ENCODE results near the gene CCT3. TPM values are rescaled to one million over a fixed set of nuclear protein-coding genes. Genes with fewer than 3 reads are reported as not detected.

The CCT3 gene
- 100 to 1,000 TPM in 4 of 6 donors, 10 to 100 TPM in 2; 53.5 to 171 (median 112) TPM for total RNA-seq

DNA sequence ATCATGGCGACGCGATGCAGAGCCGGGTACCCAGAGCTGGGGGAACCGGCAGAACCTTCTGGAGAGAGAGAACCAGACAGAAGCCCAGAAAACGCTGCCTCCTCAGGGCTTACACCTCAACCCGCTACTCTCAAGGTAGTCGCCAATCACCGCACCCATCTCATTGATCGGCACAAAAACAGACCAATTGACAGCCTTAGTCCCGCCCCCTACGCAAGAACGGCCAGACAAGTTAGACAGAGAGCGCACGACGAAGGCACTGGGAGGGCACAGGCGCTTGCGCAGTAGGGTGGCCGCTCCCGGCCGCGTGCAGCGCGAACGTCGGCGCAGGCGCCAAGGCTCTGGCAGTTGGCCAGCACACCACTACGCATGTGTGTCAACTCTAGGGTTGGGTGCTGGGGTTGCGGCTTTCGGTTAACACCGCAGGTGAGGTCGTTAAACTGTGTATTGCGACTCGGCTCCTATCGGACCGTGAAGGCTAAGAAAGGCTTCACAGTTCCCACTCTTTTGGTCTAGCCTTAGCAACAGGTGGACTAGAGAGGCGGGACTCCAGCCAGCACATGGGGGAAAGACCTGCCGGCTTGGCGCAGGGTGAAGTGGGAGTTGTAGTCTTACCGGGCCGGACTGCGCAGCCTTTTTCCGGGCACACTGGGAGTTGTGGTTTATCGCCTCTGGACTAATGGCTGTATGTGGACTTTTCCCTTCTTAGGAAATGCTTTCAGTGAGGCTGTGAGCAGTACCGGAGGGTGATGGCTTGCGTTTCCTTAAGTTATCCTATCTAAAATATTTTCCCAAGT, at the start of gene CCT3, which contains the start of gene TSACC:
Gene CCT3 (minus strand): TSS at position 113 of the 797 bp plus-strand sequence. CDS start 108 bp downstream, at position 5.
Gene TSACC (plus strand): TSS at position 347 of the 797 bp plus-strand sequence. CDS start 1,232 bp downstream, outside the sequence.
- TF ChIP-seq, protein P1, sequence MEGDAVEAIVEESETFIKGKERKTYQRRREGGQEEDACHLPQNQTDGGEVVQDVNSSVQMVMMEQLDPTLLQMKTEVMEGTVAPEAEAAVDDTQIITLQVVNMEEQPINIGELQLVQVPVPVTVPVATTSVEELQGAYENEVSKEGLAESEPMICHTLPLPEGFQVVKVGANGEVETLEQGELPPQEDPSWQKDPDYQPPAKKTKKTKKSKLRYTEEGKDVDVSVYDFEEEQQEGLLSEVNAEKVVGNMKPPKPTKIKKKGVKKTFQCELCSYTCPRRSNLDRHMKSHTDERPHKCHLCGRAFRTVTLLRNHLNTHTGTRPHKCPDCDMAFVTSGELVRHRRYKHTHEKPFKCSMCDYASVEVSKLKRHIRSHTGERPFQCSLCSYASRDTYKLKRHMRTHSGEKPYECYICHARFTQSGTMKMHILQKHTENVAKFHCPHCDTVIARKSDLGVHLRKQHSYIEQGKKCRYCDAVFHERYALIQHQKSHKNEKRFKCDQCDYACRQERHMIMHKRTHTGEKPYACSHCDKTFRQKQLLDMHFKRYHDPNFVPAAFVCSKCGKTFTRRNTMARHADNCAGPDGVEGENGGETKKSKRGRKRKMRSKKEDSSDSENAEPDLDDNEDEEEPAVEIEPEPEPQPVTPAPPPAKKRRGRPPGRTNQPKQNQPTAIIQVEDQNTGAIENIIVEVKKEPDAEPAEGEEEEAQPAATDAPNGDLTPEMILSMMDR (IDR thresholded peaks at IDR 0.05) = peak in 2 of 6 experiments; percentile 12 to 37
- no peak for TF ChIP-seq EP300 (IDR thresholded peaks at IDR 0.05)
- TF ChIP-seq POLR2A (IDR thresholded peaks at IDR 0.05) = peak in 2 of 4 donors; percentile 26 to 72
- peak; percentile 57 to 72 for TF ChIP-seq POLR2AphosphoS5 (IDR thresholded peaks at IDR 0.05)
- peak within 1 kb of the TSS; percentile 74 to 96 (median 84) for H3K4me3 ChIP-seq
- H3K9me3 ChIP-seq = no peaks in the 10 kb centered on the region
- no peaks in the 10 kb centered on the region for H3K27me3 ChIP-seq
- H3K36me3 ChIP-seq = peaks cover 6 to 25% (median 21%) of the 10 kb centered on the region in 4 donors
- peaks cover 12 to 21% (median 18%) of the 10 kb centered on the region in 4 donors for H3K4me1 ChIP-seq
- 0% methylated on average over 12 to 26 of the region's 47 CpGs for WGBS, 2 donors
- DNase-seq (peak; percentile 98 to 100), ATAC-seq (ENCODE audit: low FRiP score in 2 of 2) (peak; percentile 98 to 99)
- H3K27ac ChIP-seq = peak within 1 kb of the TSS; percentile 66 to 89 (median 76)

DNA sequence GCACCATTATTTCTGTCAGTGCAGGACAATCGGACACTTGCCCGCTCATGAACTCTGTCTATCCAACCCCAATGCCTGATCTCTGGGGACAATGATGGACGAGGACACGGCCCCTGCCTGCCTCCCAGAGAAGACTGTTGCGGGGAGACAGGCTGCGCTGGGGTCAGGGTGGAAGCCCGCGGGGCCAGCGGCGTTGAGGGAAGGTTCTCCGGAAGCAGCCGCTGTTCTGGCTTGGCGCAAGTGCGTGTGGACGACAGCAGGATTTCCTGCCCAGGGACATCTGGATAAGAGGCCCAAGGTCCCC, 49.7 kb upstream of the CCT3 start:
- Histone ChIP-seq H3K36me3 (no peaks in the 10 kb centered on the region), H3K27ac (no peak overlapping the region), H3K4me3 (no peak overlapping the region), H3K4me1 (peaks cover 0 to 9% (median 6%) of the 10 kb centered on the region in 4 donors), H3K27me3 (peaks cover 0 to 16% (median 10%) of the 10 kb centered on the region in 4 donors), H3K9me3 (no peaks in the 10 kb centered on the region)
- ATAC-seq (ENCODE audit: low FRiP score in 2 of 2) (no peak), DNase-seq (peak in 1 of 2 donors; percentile 69)
- TF ChIP-seq EP300 (IDR thresholded peaks at IDR 0.05) (no peak), POLR2AphosphoS5 (IDR thresholded peaks at IDR 0.05) (no peak), POLR2A (IDR thresholded peaks at IDR 0.05) (no peak)
- TF ChIP-seq, protein P1 (IDR thresholded peaks at IDR 0.05) = no peak
- WGBS, 2 donors = 21 to 29% methylated on average over 9 to 15 of the region's 15 CpGs

DNA sequence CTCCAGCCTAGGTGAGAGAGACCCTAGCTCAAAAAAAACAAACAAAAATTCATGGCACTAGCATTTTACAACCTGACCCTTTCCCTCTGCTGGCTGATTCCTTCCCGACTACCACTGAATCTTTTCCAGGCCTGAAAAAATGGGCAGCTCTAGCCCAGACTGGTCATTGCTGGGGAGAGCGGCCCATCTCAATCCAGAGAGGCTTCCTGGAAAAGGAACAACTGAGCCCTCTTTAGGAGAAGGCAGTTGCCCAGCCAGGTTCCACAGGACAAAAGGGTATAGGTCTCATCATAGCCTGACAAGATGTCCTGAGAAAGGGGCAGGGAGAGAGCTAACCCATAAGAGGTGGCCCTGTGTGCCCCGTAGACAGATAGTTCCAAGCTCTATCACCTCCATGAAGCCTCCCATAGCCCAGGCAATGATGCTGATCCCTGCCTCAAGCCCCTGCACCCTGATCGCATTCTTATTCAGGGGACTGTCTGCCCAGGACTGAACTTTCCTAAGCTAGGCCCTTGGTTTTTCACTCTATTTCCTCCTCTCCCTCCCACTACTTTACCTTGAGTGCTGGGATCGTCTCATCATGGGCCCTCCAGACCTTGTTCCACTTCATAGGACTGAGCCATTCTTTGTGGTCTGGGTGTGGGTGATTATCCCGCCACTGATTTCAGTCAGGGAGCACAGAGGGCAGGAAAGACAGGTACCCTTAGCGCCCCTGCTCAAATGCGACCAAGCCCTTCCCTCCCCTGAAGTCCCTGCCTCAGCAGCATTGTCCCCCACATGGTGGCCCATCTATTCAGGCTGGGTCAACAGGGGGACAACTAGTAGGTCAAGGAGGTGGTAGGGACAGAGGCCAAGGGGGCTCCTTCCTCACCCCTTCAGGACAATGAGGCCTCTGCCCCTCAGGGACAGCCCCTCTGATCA, 49.1 kb upstream of the CCT3 start:
- Histone ChIP-seq H3K9me3 (no peaks in the 10 kb centered on the region), H3K4me3 (no peak overlapping the region), H3K4me1 (peaks cover 0 to 9% (median 6%) of the 10 kb centered on the region in 4 donors), H3K27ac (no peak overlapping the region), H3K27me3 (peaks cover 0 to 16% (median 10%) of the 10 kb centered on the region in 4 donors), H3K36me3 (no peaks in the 10 kb centered on the region)
- TF ChIP-seq EP300 (IDR thresholded peaks at IDR 0.05) = no peak
- TF ChIP-seq, protein P1 (IDR thresholded peaks at IDR 0.05) = no peak
- TF ChIP-seq POLR2A (IDR thresholded peaks at IDR 0.05) = no peak
- no peak for TF ChIP-seq POLR2AphosphoS5 (IDR thresholded peaks at IDR 0.05)
- WGBS, 2 donors = 85 to 88% methylated on average over 7 to 8 of the region's 8 CpGs
- ATAC-seq (ENCODE audit: low FRiP score in 2 of 2) = no peak
- no peak for DNase-seq

DNA sequence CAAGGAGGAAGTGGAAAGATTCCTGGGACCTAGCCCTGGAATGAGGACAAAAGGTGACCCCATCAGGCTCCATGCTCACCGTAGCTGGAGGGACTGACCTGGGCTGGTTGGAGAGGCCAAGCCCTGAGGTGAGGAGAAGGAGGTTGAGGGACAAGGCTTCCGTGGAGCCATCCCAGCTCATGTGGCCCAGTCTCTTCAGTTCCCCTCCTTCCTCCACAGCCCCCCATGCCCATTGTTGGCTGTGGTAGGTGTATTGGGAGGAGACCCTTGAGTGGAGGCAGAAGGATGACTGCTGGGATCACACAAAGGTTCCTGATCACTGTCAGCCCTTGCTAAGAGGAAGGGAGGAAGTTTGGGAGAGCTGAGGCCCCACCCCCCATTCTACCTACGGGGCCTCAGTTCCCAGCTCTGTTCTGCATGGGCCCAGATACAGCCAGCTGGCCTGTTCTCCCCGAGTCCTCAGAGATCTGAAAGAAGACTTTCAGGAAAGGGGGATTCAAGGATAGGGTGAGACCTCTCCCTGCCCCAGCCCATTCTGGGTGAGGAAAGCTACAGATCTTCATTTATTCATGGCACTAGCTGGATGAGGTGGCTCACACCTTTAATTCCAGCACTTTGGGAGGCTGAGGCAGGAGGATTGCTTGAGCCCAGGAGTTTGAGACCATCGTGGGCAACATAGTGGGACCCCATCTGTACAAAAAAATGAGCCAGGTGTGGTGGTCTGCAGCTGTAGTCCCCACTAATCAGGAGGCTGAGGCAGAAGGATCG, 48.2 kb upstream of the CCT3 start:
- H3K27ac ChIP-seq = no peak overlapping the region

More for the DNA sequence above, 48.2 kb upstream of the CCT3 start:
- peaks cover 0 to 16% (median 10%) of the 10 kb centered on the region in 4 donors for H3K27me3 ChIP-seq
- H3K36me3 ChIP-seq = no peaks in the 10 kb centered on the region
- peaks cover 0 to 9% (median 6%) of the 10 kb centered on the region in 4 donors for H3K4me1 ChIP-seq
- no peak for ATAC-seq (ENCODE audit: low FRiP score in 2 of 2)
- TF ChIP-seq, protein P1 (IDR thresholded peaks at IDR 0.05) = no peak
- no peak for TF ChIP-seq POLR2A (IDR thresholded peaks at IDR 0.05)
- no peak for TF ChIP-seq EP300 (IDR thresholded peaks at IDR 0.05)
- no peak for TF ChIP-seq POLR2AphosphoS5 (IDR thresholded peaks at IDR 0.05)
- H3K4me3 ChIP-seq = no peak overlapping the region
- 82 to 83% methylated on average over 6 of the region's 6 CpGs for WGBS, 2 donors
- H3K9me3 ChIP-seq = no peaks in the 10 kb centered on the region
- DNase-seq = no peak

Data from upper lobe of left lung (tissue), 6 donors.